ENCODE measurements around the gene PIP5K1C.
A peak's percentile ranks its signal among the peaks of the same experiment; 100 is the strongest.

The PIP5K1C gene

GRCh38 chr19:3693025-3693925, 7.0 kb downstream of the PIP5K1C start:
- no peak for DNase-seq

GRCh38 chr19:3692141-3693024, 7.9 kb downstream of the PIP5K1C start:
- peak; percentile 59 to 73 for DNase-seq

GRCh38 chr19:3691726-3692125, 8.5 kb downstream of the PIP5K1C start:
- DNase-seq, result no peak

- DNase-seq, result no peak
Observed at GRCh38 chr19:3691372-3691716, 8.9 kb downstream of the PIP5K1C start.

- peak; percentile 26 to 41 for DNase-seq
Observed at GRCh38 chr19:3690551-3691371, 9.5 kb downstream of the PIP5K1C start.

- peak; percentile 37 to 51 for DNase-seq
Observed at GRCh38 chr19:3687774-3688706, 12.2 kb downstream of the PIP5K1C start.

- no peak for DNase-seq
Observed at GRCh38 chr19:3687393-3687773, 12.9 kb downstream of the PIP5K1C start.

GRCh38 chr19:3684817-3685410, 15.4 kb downstream of the PIP5K1C start:
- no peak for DNase-seq

GRCh38 chr19:3684054-3684816, 16.0 kb downstream of the PIP5K1C start:
- DNase-seq, result no peak

GRCh38 chr19:3683405-3684053, 16.7 kb downstream of the PIP5K1C start:
- DNase-seq, result no peak

GRCh38 chr19:3682741-3683404, 17.4 kb downstream of the PIP5K1C start:
- no peak for DNase-seq

- DNase-seq, result no peak
Observed at GRCh38 chr19:3682286-3682685, 18.0 kb downstream of the PIP5K1C start.

GRCh38 chr19:3680939-3681338, 19.3 kb downstream of the PIP5K1C start:
- DNase-seq, result no peak

GRCh38 chr19:3679581-3679980, 20.7 kb downstream of the PIP5K1C start:
- no peak for DNase-seq

- DNase-seq, result no peak
Observed at GRCh38 chr19:3679138-3679537, 21.1 kb downstream of the PIP5K1C start.

GRCh38 chr19:3678188-3678587, 22.1 kb downstream of the PIP5K1C start:
- DNase-seq, result no peak

GRCh38 chr19:3674784-3675543, 25.3 kb downstream of the PIP5K1C start:
- no peak for DNase-seq

Data from activated CD4-positive, alpha-beta T cell treated with anti-CD3 and anti-CD28 coated beads, Interleukin-2, amount 50 U/mL, for 48 hours (primary cell).